GM12891 (cell line): ENCODE results near the gene NOTCH1.

Source experiments
- DNase-seq: peaks from one replicate; pipeline ENCODE4 v3.0.0; 2011; ENCODE audit warnings: low spot score; ENCODE audit not compliant: insufficient read length
- FAIRE-seq: peaks from 2 replicates; lab custom pipeline; 2011; peaks lifted over from hg19 to GRCh38; lab: Jason Lieb, UNC
- PAX5 ChIP-seq: IDR thresholded peaks from 2 replicates; pipeline ENCODE4 v1.6.1; 2011; ENCODE audit warnings: low read length, moderate library complexity, mild to moderate bottlenecking; ENCODE audit not compliant: insufficient read depth, severe bottlenecking
- POLR2A ChIP-seq: IDR thresholded peaks from 2 replicates; pipeline ENCODE4 v1.6.1; 2011; ENCODE audit warnings: low read depth, low read length, control low read depth
- POLR2AphosphoS5 ChIP-seq: IDR thresholded peaks from 2 replicates; pipeline ENCODE4 v1.6.1; 2011; ENCODE audit warnings: low read depth, low read length, control low read depth
- POU2F2 ChIP-seq: IDR thresholded peaks from 2 replicates; pipeline ENCODE4 v1.6.1; 2011; ENCODE audit warnings: low read depth, mild to moderate bottlenecking, control low read depth, low read length, moderate library complexity
- SPI1 ChIP-seq: IDR thresholded peaks from 2 replicates; pipeline ENCODE4 v1.6.1; 2011; ENCODE audit warnings: low read depth, low read length, control low read depth
- TAF1 ChIP-seq: IDR thresholded peaks from 2 replicates; pipeline ENCODE4 v1.6.1; 2011; ENCODE audit warnings: low read depth, low read length, control low read depth

Gene NOTCH1

GRCh38 chr9:136472640-136473353, 73.1 kb downstream of the NOTCH1 start:
- FAIRE-seq: no peak
- no peak for TF ChIP-seq PAX5
- TF ChIP-seq TAF1: no peak
- TF ChIP-seq POLR2AphosphoS5: 0 out of 2 replicates have a peak, but pooled peaks have one; percentile 48
- TF ChIP-seq POLR2A: no peak

GRCh38 chr9:136471802-136472487, 73.9 kb downstream of the NOTCH1 start:
- no peak for FAIRE-seq
- no peak for TF ChIP-seq TAF1
- no peak for TF ChIP-seq SPI1
- TF ChIP-seq POU2F2: no peak
- TF ChIP-seq PAX5: no peak
- TF ChIP-seq POLR2A: no peak
- no peak for TF ChIP-seq POLR2AphosphoS5
- no peak for DNase-seq

More at GRCh38 chr9:136472640-136473353, 73.1 kb downstream of the NOTCH1 start:
- no peak for DNase-seq

GRCh38 chr9:136470792-136471469, 74.9 kb downstream of the NOTCH1 start:
- FAIRE-seq (no peak), DNase-seq (no peak)
- no peak for TF ChIP-seq POU2F2
- TF ChIP-seq PAX5: no peak
- TF ChIP-seq SPI1: no peak
- TF ChIP-seq POLR2AphosphoS5: no peak
- TF ChIP-seq POLR2A: no peak
- TF ChIP-seq TAF1: no peak

- no peak for DNase-seq
Observed at GRCh38 chr9:136470356-136470755, 75.5 kb downstream of the NOTCH1 start.

GRCh38 chr9:136467766-136468165, 78.1 kb downstream of the NOTCH1 start:
- FAIRE-seq (no peak), DNase-seq (no peak)
- TF ChIP-seq POLR2AphosphoS5 (no peak), SPI1 (no peak), TAF1 (no peak), PAX5 (no peak), POLR2A (no peak), POU2F2 (no peak)

More at GRCh38 chr9:136470356-136470755, 75.5 kb downstream of the NOTCH1 start:
- no peak for TF ChIP-seq POU2F2
- no peak for TF ChIP-seq POLR2A
- TF ChIP-seq PAX5: no peak
- no peak for TF ChIP-seq POLR2AphosphoS5
- TF ChIP-seq SPI1: no peak
- TF ChIP-seq TAF1: no peak
- no peak for FAIRE-seq

GRCh38 chr9:136466155-136466541, 79.7 kb downstream of the NOTCH1 start:
- no peak for DNase-seq
- TF ChIP-seq SPI1 (no peak), TAF1 (no peak), POLR2AphosphoS5 (no peak), POLR2A (no peak), POU2F2 (no peak), PAX5 (no peak)
- FAIRE-seq: no peak

GRCh38 chr9:136465500-136466154, 80.2 kb downstream of the NOTCH1 start:
- no peak for DNase-seq
- TF ChIP-seq PAX5 (no peak), POLR2A (no peak), POLR2AphosphoS5 (no peak), POU2F2 (no peak), TAF1 (no peak), SPI1 (no peak)
- FAIRE-seq: no peak

GRCh38 chr9:136464241-136464640, 81.6 kb downstream of the NOTCH1 start:
- TF ChIP-seq PAX5 (no peak), SPI1 (no peak), POLR2A (no peak), POU2F2 (no peak), TAF1 (no peak), POLR2AphosphoS5 (no peak)
- FAIRE-seq: no peak
- DNase-seq: no peak

GRCh38 chr9:136463578-136463977, 82.3 kb downstream of the NOTCH1 start:
- no peak for TF ChIP-seq PAX5
- TF ChIP-seq POLR2AphosphoS5: no peak
- TF ChIP-seq POU2F2: no peak
- TF ChIP-seq TAF1: no peak
- no peak for TF ChIP-seq POLR2A
- TF ChIP-seq SPI1: no peak
- DNase-seq (no peak), FAIRE-seq (no peak)
